PC-3 (cell line): ENCODE results near the gene TUBA3E.
"Not testable (repeated sequence)": the region's sequence is repeated elsewhere in the genome, so short reads cannot be mapped to it uniquely, and the experiment has no call there.

Experiments
- EZH2 ChIP-seq: fragments of 300-600 bp; sonication (generic); IDR thresholded peaks from one replicate; pipeline ENCODE4 v1.6.1; 2017; ENCODE audit warnings: antibody characterized with exemption, mild to moderate bottlenecking, low read length; ENCODE audit not compliant: unreplicated experiment
- TF ChIP-seq, protein P1 (sequence below): fragments of 300-600 bp; sonication (generic); conservative IDR thresholded peaks from 2 replicates; pipeline ENCODE4 v1.5.1; 2017; ENCODE audit warnings: antibody characterized with exemption, low read depth, mild to moderate bottlenecking, low read length

DNA sequence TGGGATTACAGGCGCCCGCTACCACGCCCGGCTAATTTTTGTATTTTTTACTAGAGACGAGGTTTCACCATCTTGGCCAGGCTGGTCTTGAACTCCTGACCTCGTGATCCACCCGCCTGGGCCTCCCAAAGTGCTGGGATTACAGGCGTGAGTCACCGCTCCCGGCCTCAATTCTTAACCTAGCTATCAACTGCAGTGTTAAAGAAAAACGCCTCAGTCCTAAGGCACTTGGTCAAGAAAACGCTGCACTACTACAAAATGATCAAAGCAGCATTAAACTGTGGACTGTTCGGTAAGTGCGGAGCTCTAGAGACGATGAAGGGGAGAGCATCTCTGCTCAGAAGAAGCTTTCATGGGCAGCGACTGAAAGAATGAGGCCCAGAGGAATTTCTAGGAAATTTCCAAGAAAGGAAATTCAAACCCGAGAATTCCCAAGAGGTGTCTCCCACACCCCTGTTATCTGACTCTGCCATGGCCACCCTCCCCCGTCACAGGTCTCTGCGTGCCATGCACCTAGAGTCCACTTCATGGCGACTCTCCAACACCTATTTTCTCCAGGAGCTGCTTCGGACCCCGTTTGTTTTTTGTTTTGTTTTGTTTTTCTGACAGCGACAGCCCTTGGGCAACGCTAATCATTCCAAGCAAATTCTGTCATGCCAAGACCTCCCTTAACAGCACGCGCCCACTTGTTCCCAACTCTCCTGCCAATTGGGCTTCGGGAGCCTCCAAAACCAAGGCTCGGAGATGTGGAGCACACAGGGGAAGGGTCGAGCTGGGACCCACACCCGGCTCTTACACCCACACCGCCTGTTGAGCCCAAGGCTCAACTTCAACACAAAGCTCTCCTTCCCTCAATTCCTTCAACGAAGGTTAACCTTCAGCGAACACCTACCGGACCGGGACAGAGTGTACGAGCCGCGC lies 17.6 kb downstream of the TUBA3E start:
- TF ChIP-seq, protein P1, sequence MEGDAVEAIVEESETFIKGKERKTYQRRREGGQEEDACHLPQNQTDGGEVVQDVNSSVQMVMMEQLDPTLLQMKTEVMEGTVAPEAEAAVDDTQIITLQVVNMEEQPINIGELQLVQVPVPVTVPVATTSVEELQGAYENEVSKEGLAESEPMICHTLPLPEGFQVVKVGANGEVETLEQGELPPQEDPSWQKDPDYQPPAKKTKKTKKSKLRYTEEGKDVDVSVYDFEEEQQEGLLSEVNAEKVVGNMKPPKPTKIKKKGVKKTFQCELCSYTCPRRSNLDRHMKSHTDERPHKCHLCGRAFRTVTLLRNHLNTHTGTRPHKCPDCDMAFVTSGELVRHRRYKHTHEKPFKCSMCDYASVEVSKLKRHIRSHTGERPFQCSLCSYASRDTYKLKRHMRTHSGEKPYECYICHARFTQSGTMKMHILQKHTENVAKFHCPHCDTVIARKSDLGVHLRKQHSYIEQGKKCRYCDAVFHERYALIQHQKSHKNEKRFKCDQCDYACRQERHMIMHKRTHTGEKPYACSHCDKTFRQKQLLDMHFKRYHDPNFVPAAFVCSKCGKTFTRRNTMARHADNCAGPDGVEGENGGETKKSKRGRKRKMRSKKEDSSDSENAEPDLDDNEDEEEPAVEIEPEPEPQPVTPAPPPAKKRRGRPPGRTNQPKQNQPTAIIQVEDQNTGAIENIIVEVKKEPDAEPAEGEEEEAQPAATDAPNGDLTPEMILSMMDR: not testable (repeated sequence)
- TF ChIP-seq EZH2: not testable (repeated sequence)
